SK-N-SH (cell line): ENCODE results near the gene ALDH3B1.
"Not testable (repeated sequence)": the region's sequence is repeated elsewhere in the genome, so short reads cannot be mapped to it uniquely, and the experiment has no call there.

Experiments
- CTCF ChIP-seq: fragments of 200-600 bp; sonication (generic); IDR thresholded peaks from 2 replicates; pipeline ENCODE4 v1.6.1; 2017; ENCODE audit warnings: antibody characterized with exemption, mild to moderate bottlenecking, moderate library complexity
- EZH2phosphoT487 ChIP-seq: fragments of 200-600 bp; sonication (generic); IDR thresholded peaks from 2 replicates; pipeline ENCODE4 v1.6.1; 2017; ENCODE audit warnings: low read depth, mixed run types, mild to moderate bottlenecking, antibody characterized with exemption, moderate library complexity, borderline replicate concordance
- GATA2 ChIP-seq: sonication (generic); formaldehyde crosslinking; IDR thresholded peaks from 2 replicates; pipeline ENCODE4 v1.5.0; 2020; ENCODE audit warnings: mild to moderate bottlenecking, missing genetic modification reagents
- MXI1 ChIP-seq: IDR thresholded peaks from 2 replicates; pipeline ENCODE4 v1.6.1; 2012; ENCODE audit warnings: mild to moderate bottlenecking, low read depth, low read length, improper control_type of control experiment
- RAD21 ChIP-seq: IDR thresholded peaks from 2 replicates; pipeline ENCODE4 v1.6.1; 2012; ENCODE audit warnings: mild to moderate bottlenecking, low read length
- RFX5 ChIP-seq: IDR thresholded peaks from 2 replicates; pipeline ENCODE4 v1.6.1; 2012; ENCODE audit warnings: mild to moderate bottlenecking, improper control_type of control experiment, low read length
- TAF1 ChIP-seq: IDR thresholded peaks from 2 replicates; pipeline ENCODE4 v1.6.1; 2012; ENCODE audit warnings: low read depth, mild to moderate bottlenecking, low read length, moderate library complexity, borderline replicate concordance
- USF1 ChIP-seq: IDR thresholded peaks from 2 replicates; pipeline ENCODE4 v1.4.0; 2012; ENCODE audit warnings: low read depth, borderline replicate concordance

- TF ChIP-seq GATA2 (CRISPR knock-in tag); EZH2phosphoT487; CTCF; USF1; RFX5; MXI1; TAF1; RAD21: not testable (repeated sequence)
These were observed 46.9 kb upstream of the ALDH3B1 start for GRCh38 chr11:67963217-67963616.
